ENCODE results near the gene PCNX2. TPM values are rescaled to one million over a fixed set of nuclear protein-coding genes. Genes with fewer than 3 reads are reported as not detected.
"Not testable (repeated sequence)": the region's sequence is repeated elsewhere in the genome, so short reads cannot be mapped to it uniquely, and the experiment has no call there.

Gene PCNX2
- total and polyA plus RNA-seq, 5 donors from 2014 or later: 1.6 to 42.3 (median 3.1) TPM

DNA sequence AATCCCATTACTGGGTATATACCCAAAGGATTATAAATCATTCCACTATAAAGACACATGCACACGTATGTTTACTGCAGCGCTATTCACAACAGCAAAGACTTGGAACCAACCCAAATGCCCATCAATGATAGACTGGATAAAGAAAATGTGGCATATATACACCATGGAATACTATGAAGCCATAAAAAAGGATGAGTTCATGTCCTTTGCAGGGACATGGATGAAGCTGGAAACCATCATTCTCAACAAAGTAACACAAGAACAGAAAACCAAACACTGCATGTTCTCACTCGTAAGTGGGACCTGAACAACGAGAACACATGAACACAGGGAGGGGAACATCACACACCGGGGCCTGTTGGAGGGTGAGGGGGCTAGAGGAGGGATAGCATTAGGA, 291.9 kb downstream of the PCNX2 start:
- not testable (repeated sequence) for H3K9me3 Mint-ChIP-seq; H3K27me3 ChIP-seq (ENCODE audit: control insufficient read depth, insufficient read depth, low read length); H3K27ac ChIP-seq (ENCODE audit: insufficient read depth, low read length, poor library complexity, severe bottlenecking); H3K4me3 ChIP-seq (ENCODE audit: low read depth, low read length); H3K4me3 Mint-ChIP-seq; H3K4me1 ChIP-seq (ENCODE audit: control insufficient read depth, insufficient read depth, low read length, poor library complexity, severe bottlenecking); H3K9me3 ChIP-seq (ENCODE audit: control insufficient read depth in 2 of 2, low read length in 2 of 2); H3K27me3 Mint-ChIP-seq; H3K27ac Mint-ChIP-seq; DNase-seq; H3K4me1 Mint-ChIP-seq; ATAC-seq (ENCODE audit: low read depth in 2 of 2)
- peaks cover 16% of the 10 kb centered on the region for H3K36me3 ChIP-seq (ENCODE audit: control insufficient read depth, insufficient read depth, low read length)
- peaks cover 42% of the 10 kb centered on the region for H3K36me3 Mint-ChIP-seq

GRCh38 chr1:232999956-233000625, 295.4 kb downstream of the PCNX2 start:
- Mint-ChIP-seq H3K9me3 (peaks cover 0 to 4% (median 2%) of the 10 kb centered on the region in 7 donors), H3K4me3 (no peak overlapping the region), H3K36me3 (peaks cover 66% of the 10 kb centered on the region), H3K4me1 (peaks cover 0 to 3% (median 0%) of the 10 kb centered on the region in 4 donors), H3K27ac (no peak overlapping the region), H3K27me3 (no peaks in the 10 kb centered on the region)
- DNase-seq (no peak), ATAC-seq (ENCODE audit: low read depth in 2 of 2) (no peak)
- H3K27ac ChIP-seq (ENCODE audit: insufficient read depth, low read length, poor library complexity, severe bottlenecking): no peak overlapping the region
- peaks cover 40% of the 10 kb centered on the region for H3K36me3 ChIP-seq (ENCODE audit: control insufficient read depth, insufficient read depth, low read length)
- no peaks in the 10 kb centered on the region for H3K9me3 ChIP-seq (ENCODE audit: control insufficient read depth in 2 of 2, low read length in 2 of 2)
- H3K4me1 ChIP-seq (ENCODE audit: control insufficient read depth, insufficient read depth, low read length, poor library complexity, severe bottlenecking): no peaks in the 10 kb centered on the region
- no peak overlapping the region for H3K4me3 ChIP-seq (ENCODE audit: low read depth, low read length)
- H3K27me3 ChIP-seq (ENCODE audit: control insufficient read depth, insufficient read depth, low read length): no peaks in the 10 kb centered on the region

DNA sequence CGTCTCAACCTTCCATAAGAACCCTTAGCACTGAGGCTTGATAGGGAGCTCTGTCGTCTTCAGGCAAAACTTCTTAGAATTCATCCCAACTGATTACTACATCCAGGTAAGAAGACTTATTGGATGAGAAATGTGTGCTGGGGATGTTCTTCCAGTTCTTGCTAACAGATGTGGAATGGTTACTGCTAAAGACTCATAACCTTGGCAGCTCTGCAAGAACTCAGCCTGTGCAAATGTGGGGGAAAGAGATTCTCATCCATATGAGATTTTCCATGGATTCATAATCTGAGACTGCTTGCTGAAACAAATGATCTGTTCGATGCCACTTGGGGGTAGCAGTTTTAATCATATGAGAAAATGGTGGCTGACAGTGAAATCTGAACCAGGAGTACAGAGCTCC, 296.9 kb downstream of the PCNX2 start:
- H3K36me3 ChIP-seq (ENCODE audit: control insufficient read depth, insufficient read depth, low read length): peaks cover 52% of the 10 kb centered on the region

DNA sequence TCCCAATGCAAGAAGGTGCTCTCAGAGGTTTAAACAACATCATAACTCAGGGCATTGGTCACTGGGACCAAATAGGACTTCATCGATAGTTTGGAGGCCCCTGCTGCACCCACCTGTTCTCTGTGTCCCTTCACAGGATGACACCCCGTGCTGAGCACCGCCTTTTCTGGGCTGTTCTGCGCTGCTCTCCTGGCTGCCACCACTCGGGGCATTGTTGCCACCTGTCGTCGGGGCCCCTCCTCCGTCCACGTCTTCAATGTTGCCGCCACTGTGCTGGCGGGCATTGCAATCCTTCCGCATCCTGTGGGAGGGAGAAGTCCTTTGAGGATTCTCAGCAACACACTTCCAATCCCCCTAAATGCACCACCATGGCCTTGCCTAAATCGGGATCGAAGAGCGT, 297.4 kb downstream of the PCNX2 start:
- no peak for DNase-seq
- no peaks in the 10 kb centered on the region for H3K9me3 ChIP-seq (ENCODE audit: control insufficient read depth in 2 of 2, low read length in 2 of 2)
- Mint-ChIP-seq H3K27ac (no peak overlapping the region), H3K4me1 (peaks cover 0 to 3% (median 0%) of the 10 kb centered on the region in 4 donors), H3K27me3 (no peaks in the 10 kb centered on the region), H3K9me3 (peaks cover 0 to 14% (median 5%) of the 10 kb centered on the region in 7 donors), H3K4me3 (no peak overlapping the region), H3K36me3 (peaks cover 77% of the 10 kb centered on the region)
- H3K4me1 ChIP-seq (ENCODE audit: control insufficient read depth, insufficient read depth, low read length, poor library complexity, severe bottlenecking): no peaks in the 10 kb centered on the region
- no peaks in the 10 kb centered on the region for H3K27me3 ChIP-seq (ENCODE audit: control insufficient read depth, insufficient read depth, low read length)
- peaks cover 56% of the 10 kb centered on the region for H3K36me3 ChIP-seq (ENCODE audit: control insufficient read depth, insufficient read depth, low read length)
- H3K4me3 ChIP-seq (ENCODE audit: low read depth, low read length): no peak overlapping the region
- no peak for ATAC-seq (ENCODE audit: low read depth in 2 of 2)
- no peak overlapping the region for H3K27ac ChIP-seq (ENCODE audit: insufficient read depth, low read length, poor library complexity, severe bottlenecking)

More for the DNA sequence above, 296.9 kb downstream of the PCNX2 start:
- Mint-ChIP-seq H3K27me3 (no peaks in the 10 kb centered on the region), H3K36me3 (peaks cover 76% of the 10 kb centered on the region), H3K9me3 (peaks cover 0 to 13% (median 4%) of the 10 kb centered on the region in 7 donors), H3K27ac (no peak overlapping the region), H3K4me3 (no peak overlapping the region), H3K4me1 (peaks cover 0 to 3% (median 0%) of the 10 kb centered on the region in 4 donors)
- Histone ChIP-seq H3K27ac (ENCODE audit: insufficient read depth, low read length, poor library complexity, severe bottlenecking) (no peak overlapping the region), H3K4me1 (ENCODE audit: control insufficient read depth, insufficient read depth, low read length, poor library complexity, severe bottlenecking) (no peaks in the 10 kb centered on the region), H3K9me3 (ENCODE audit: control insufficient read depth in 2 of 2, low read length in 2 of 2) (no peaks in the 10 kb centered on the region), H3K27me3 (ENCODE audit: control insufficient read depth, insufficient read depth, low read length) (no peaks in the 10 kb centered on the region), H3K4me3 (ENCODE audit: low read depth, low read length) (no peak overlapping the region)
- ATAC-seq (ENCODE audit: low read depth in 2 of 2) (no peak), DNase-seq (no peak)

DNA sequence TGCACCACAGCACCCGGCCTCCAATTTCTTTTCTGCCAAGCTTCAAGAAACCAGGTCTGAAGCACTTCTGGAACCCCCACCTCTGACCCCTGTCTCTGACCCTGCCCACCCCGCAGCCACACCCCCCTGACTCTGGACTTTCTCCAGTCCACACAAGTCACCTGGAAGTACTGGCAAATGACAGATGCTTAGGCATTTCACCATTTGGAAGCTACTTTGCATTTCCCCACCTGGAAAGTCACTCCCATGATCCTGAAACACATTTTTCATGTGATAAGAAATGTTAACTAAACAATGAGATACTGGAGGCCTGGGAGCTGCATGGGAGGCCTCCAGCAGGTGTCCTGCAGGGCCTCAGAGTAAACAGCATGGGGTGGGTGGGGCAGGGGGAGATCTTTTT, 299.4 kb downstream of the PCNX2 start:
- H3K9me3 ChIP-seq (ENCODE audit: control insufficient read depth in 2 of 2, low read length in 2 of 2): no peaks in the 10 kb centered on the region
- Mint-ChIP-seq H3K27ac (no peak overlapping the region), H3K4me1 (peaks cover 0 to 3% (median 0%) of the 10 kb centered on the region in 4 donors), H3K4me3 (no peak overlapping the region), H3K27me3 (no peaks in the 10 kb centered on the region), H3K36me3 (peaks cover 79% of the 10 kb centered on the region), H3K9me3 (peaks cover 0 to 15% (median 5%) of the 10 kb centered on the region in 7 donors)
- DNase-seq: no peak
- no peak overlapping the region for H3K4me3 ChIP-seq (ENCODE audit: low read depth, low read length)
- no peak for ATAC-seq (ENCODE audit: low read depth in 2 of 2)
- no peaks in the 10 kb centered on the region for H3K27me3 ChIP-seq (ENCODE audit: control insufficient read depth, insufficient read depth, low read length)
- peaks cover 56% of the 10 kb centered on the region for H3K36me3 ChIP-seq (ENCODE audit: control insufficient read depth, insufficient read depth, low read length)
- H3K27ac ChIP-seq (ENCODE audit: insufficient read depth, low read length, poor library complexity, severe bottlenecking): no peak overlapping the region
- no peaks in the 10 kb centered on the region for H3K4me1 ChIP-seq (ENCODE audit: control insufficient read depth, insufficient read depth, low read length, poor library complexity, severe bottlenecking)

GRCh38 chr1:232995189-232995588, 300.3 kb downstream of the PCNX2 start:
- Mint-ChIP-seq H3K4me3 (no peak overlapping the region), H3K27ac (no peak overlapping the region), H3K27me3 (no peaks in the 10 kb centered on the region), H3K9me3 (peaks cover 0 to 15% (median 5%) of the 10 kb centered on the region in 7 donors), H3K36me3 (peaks cover 72% of the 10 kb centered on the region), H3K4me1 (peaks cover 0 to 3% (median 0%) of the 10 kb centered on the region in 4 donors)
- no peaks in the 10 kb centered on the region for H3K4me1 ChIP-seq (ENCODE audit: control insufficient read depth, insufficient read depth, low read length, poor library complexity, severe bottlenecking)
- H3K9me3 ChIP-seq (ENCODE audit: control insufficient read depth in 2 of 2, low read length in 2 of 2): no peaks in the 10 kb centered on the region
- H3K27ac ChIP-seq (ENCODE audit: insufficient read depth, low read length, poor library complexity, severe bottlenecking): no peak overlapping the region
- no peaks in the 10 kb centered on the region for H3K27me3 ChIP-seq (ENCODE audit: control insufficient read depth, insufficient read depth, low read length)
- peaks cover 48% of the 10 kb centered on the region for H3K36me3 ChIP-seq (ENCODE audit: control insufficient read depth, insufficient read depth, low read length)
- H3K4me3 ChIP-seq (ENCODE audit: low read depth, low read length): no peak overlapping the region
- DNase-seq: no peak
- no peak for ATAC-seq (ENCODE audit: low read depth in 2 of 2)

- no peaks in the 10 kb centered on the region for H3K27me3 Mint-ChIP-seq
- Histone ChIP-seq H3K36me3 (ENCODE audit: control insufficient read depth, insufficient read depth, low read length) (peaks cover 42% of the 10 kb centered on the region), H3K4me3 (ENCODE audit: low read depth, low read length) (no peak overlapping the region), H3K27ac (ENCODE audit: insufficient read depth, low read length, poor library complexity, severe bottlenecking) (no peak overlapping the region), H3K4me1 (ENCODE audit: control insufficient read depth, insufficient read depth, low read length, poor library complexity, severe bottlenecking) (no peaks in the 10 kb centered on the region), H3K27me3 (ENCODE audit: control insufficient read depth, insufficient read depth, low read length) (no peaks in the 10 kb centered on the region), H3K9me3 (ENCODE audit: control insufficient read depth in 2 of 2, low read length in 2 of 2) (no peaks in the 10 kb centered on the region)
- H3K36me3 Mint-ChIP-seq: peaks cover 62% of the 10 kb centered on the region
- H3K4me3 Mint-ChIP-seq: no peak overlapping the region
- H3K27ac Mint-ChIP-seq: peak overlapping the region in 1 of 3 donors; percentile 67
- DNase-seq (no peak), ATAC-seq (ENCODE audit: low read depth in 2 of 2) (no peak)
- peaks cover 0 to 15% (median 5%) of the 10 kb centered on the region in 7 donors for H3K9me3 Mint-ChIP-seq
- H3K4me1 Mint-ChIP-seq: peaks cover 0 to 3% (median 0%) of the 10 kb centered on the region in 4 donors
Observed at GRCh38 chr1:232993555-232993954, 302.0 kb downstream of the PCNX2 start.

GRCh38 chr1:232992227-232992626, 303.3 kb downstream of the PCNX2 start:
- H3K27me3 ChIP-seq (ENCODE audit: control insufficient read depth, insufficient read depth, low read length): no peaks in the 10 kb centered on the region
- H3K9me3 ChIP-seq (ENCODE audit: control insufficient read depth in 2 of 2, low read length in 2 of 2): no peaks in the 10 kb centered on the region
- DNase-seq (no peak), ATAC-seq (ENCODE audit: low read depth in 2 of 2) (no peak)
- Mint-ChIP-seq H3K4me3 (no peak overlapping the region), H3K9me3 (peaks cover 0 to 15% (median 4%) of the 10 kb centered on the region in 7 donors), H3K27ac (peak overlapping the region in 1 of 3 donors; percentile 12), H3K4me1 (no peaks in the 10 kb centered on the region), H3K27me3 (no peaks in the 10 kb centered on the region), H3K36me3 (peaks cover 51% of the 10 kb centered on the region)
- no peaks in the 10 kb centered on the region for H3K4me1 ChIP-seq (ENCODE audit: control insufficient read depth, insufficient read depth, low read length, poor library complexity, severe bottlenecking)
- peaks cover 29% of the 10 kb centered on the region for H3K36me3 ChIP-seq (ENCODE audit: control insufficient read depth, insufficient read depth, low read length)
- no peak overlapping the region for H3K27ac ChIP-seq (ENCODE audit: insufficient read depth, low read length, poor library complexity, severe bottlenecking)
- H3K4me3 ChIP-seq (ENCODE audit: low read depth, low read length): no peak overlapping the region
